Measurements from ENCODE around the gene DPP7.
"Not testable (repeated sequence)": the region's sequence is repeated elsewhere in the genome, so short reads cannot be mapped to it uniquely, and the experiment has no call there.

Gene DPP7

DNA sequence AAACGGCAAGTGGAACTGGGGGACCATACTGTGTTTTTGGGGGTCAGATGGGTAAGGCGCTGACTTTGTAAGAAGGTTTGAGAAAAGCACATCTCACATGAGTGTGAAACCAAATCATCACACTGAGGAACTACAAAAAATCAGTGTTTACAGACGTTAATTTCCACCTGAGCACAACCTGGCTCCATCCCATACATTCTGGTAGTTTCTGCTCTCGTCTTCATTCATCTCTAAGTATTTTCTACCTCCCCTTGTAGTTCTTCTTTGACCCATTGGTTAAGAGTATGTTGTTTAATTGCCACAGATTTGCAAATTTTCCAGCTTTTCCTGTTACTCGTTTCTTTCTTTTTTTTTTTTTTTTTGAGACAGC lies 8.9 kb upstream of the DPP7 start:
- TF ChIP-seq, protein P1, sequence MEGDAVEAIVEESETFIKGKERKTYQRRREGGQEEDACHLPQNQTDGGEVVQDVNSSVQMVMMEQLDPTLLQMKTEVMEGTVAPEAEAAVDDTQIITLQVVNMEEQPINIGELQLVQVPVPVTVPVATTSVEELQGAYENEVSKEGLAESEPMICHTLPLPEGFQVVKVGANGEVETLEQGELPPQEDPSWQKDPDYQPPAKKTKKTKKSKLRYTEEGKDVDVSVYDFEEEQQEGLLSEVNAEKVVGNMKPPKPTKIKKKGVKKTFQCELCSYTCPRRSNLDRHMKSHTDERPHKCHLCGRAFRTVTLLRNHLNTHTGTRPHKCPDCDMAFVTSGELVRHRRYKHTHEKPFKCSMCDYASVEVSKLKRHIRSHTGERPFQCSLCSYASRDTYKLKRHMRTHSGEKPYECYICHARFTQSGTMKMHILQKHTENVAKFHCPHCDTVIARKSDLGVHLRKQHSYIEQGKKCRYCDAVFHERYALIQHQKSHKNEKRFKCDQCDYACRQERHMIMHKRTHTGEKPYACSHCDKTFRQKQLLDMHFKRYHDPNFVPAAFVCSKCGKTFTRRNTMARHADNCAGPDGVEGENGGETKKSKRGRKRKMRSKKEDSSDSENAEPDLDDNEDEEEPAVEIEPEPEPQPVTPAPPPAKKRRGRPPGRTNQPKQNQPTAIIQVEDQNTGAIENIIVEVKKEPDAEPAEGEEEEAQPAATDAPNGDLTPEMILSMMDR (IDR thresholded peaks at IDR 0.05; ENCODE audit: control insufficient read depth, insufficient read depth, low read depth, low read length, missing control alignments): no peak
- no peak overlapping the region for H3K4me3 ChIP-seq (ENCODE audit: control insufficient read depth, low read depth, low read length)
- no peak for DNase-seq (ENCODE audit: low read depth)

DNA sequence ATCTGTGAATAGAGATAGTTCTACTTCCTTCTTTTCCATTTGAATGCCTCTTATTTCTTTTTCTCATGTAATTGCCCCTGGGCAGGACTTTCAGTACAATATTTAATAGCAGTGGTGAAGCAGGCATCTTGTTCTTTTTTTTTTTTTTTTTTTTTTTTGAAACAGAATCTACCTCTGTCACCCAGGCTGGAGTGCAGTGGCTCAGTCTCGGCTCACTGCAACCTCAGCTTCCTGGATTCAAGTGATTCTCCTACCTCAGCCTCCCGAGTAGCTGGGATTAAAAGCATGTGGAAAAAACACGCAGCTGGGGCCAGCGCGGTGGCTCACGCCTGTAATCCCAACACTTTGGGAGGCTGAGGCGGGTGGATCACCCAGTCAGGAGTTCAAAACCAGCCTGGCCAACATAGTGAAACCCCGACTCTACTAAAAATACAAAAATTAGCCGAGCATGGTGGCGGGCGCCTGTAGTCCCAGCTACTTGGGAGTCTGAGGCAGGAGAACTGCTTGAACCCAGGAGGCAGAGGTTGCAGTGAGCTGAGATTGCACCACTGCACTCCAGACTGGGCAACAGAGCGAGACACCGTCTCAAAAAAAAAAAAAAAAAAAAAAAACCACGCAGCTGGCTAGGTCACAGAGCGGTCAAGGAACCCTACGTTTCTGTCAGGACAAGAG lies 8.4 kb upstream of the DPP7 start:
- not testable (repeated sequence) for DNase-seq (ENCODE audit: low read depth); H3K4me3 ChIP-seq (ENCODE audit: control insufficient read depth, low read depth, low read length)

DNA sequence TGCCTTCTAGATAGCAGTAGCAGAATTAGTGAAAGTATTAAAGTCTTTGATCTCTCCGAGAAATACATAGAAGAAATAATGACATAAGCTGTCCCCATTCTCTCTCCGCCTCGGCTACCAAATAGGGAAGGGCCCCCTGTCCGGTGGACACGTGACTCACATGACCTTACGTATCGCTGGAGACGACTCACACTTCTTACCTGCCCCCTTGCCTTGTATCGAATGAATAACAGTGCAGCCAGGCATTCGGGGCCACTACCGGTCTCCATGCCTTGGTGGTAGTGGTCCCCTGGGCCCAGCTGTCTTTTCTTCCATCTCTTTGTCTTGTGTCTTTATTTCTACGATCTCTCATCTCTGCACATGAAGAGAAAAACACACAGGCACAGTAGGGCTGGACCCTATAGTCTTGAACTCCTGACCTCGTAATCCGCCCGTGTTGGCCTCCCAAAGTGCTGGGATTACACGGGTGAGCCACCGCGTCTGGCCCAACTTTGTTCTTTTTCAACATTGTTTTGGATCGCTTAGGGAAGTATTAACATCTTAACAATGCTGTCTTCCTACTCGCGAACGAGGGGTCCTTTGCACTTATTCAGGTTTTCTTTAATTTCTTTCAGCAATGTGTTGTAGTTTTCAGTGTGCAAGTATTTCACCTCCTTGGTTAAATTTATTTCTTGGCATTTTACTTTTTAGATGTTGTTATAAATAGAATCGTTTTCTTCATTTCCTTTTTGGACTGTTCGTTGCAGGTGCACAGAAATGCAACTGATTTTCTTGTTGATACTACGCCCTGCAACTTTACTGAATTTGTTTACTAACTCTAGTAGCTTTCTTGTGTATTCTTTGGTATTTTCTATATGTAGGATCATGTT lies 7.6 kb upstream of the DPP7 start:
- H3K4me3 ChIP-seq (ENCODE audit: control insufficient read depth, low read depth, low read length); DNase-seq (ENCODE audit: low read depth): not testable (repeated sequence)

DNA sequence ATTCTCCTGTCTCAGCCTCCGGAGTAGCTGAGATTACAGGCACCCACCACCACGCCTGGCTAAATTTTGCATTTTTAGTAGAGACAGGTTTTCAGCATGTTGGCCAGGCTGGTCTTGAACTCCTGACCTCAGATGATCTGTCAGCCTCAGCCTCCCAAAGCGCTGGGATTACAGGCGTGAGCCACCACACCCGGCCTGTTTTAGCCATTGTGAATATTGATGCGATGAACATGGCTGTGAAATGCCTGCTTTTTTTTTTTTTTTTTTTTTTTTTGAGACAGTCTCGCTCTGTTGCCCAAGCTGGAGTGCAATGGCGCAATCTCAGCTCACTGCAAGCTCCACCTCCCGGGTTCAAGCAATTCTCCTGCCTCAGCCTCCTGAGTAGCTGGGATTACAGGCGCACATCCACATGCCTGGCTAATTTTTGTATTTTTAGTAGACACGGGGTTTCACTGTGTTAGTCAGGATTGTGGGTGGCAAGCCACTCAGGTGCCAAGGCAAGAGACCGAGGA lies 3.6 kb upstream of the DPP7 start:
- H3K4me3 ChIP-seq (ENCODE audit: control insufficient read depth, low read depth, low read length); DNase-seq (ENCODE audit: low read depth): not testable (repeated sequence)

DNA sequence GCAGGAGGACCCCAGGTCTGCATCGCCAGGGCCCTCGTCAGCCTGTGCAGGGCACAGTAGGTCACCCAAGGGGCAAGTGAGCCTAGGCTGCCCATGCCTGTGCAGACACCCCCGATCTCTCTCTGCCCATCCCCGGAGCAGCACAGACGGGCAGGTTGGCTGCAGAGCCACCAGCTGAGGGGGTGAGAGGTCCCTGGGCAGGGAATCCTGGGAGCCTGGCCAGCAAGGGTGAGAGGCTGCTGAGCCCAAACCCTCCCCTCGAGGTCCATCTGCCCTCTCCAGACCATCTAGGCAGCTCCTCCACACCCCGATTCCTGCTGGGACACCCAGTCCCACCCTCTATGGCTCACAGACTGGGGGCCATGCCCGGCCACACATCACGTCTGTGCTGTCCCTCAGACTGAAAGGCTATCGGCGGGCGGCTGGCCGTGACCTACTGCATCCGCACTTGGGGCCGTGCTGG lies 2.8 kb upstream of the DPP7 start:
- DNase-seq (ENCODE audit: low read depth): no peak
- H3K4me3 ChIP-seq (ENCODE audit: control insufficient read depth, low read depth, low read length): no peak overlapping the region
- TF ChIP-seq, protein P1 (IDR thresholded peaks at IDR 0.05; ENCODE audit: control insufficient read depth, insufficient read depth, low read depth, low read length, missing control alignments): no peak

DNA sequence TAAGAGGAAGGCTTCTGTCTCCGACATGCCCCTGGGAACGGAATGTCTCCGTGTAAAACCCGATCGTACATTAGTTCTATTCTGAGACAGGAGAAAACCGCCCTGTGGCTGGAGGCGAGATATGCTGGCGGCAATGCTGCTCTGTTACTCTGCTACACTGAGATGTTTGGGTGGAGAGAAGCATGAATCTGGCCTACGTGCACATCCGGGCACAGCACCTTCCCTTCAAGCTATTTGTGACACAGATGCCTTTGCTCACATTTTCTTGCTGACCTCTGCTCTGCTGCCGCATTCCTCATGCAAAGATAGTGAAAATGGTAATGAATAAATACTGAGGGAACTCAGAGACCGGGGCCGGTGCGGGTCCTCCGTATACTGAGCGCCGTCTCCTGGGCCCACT lies 2.2 kb upstream of the DPP7 start:
- H3K4me3 ChIP-seq (ENCODE audit: control insufficient read depth, low read depth, low read length): no peak overlapping the region
- DNase-seq (ENCODE audit: low read depth): no peak
- TF ChIP-seq, protein P1 (IDR thresholded peaks at IDR 0.05; ENCODE audit: control insufficient read depth, insufficient read depth, low read depth, low read length, missing control alignments): no peak

DNA sequence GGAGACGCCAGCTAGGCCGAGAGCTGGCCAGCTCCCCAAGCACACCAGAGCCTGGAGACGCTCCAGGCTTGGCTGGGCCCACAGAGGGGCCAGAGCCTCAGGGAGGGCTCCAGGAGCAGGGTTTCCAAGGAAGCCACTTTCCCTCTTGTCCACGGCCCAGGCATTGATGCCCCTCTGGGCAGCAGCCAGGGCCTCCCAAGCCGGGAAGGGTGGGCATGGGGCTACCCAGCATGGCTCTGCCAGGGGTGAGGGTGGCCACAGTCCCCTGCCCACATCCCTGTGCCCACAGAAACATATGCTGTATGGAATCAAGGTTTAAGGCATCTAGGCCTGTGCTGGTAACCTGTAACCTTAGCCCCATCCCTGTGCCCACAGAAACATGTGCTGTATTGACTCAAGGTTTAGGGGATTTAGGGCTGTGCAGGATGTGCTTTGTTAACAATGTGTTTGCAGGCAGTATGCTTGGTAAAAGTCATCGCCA lies 1.5 kb upstream of the DPP7 start:
- DNase-seq (ENCODE audit: low read depth): no peak
- H3K4me3 ChIP-seq (ENCODE audit: control insufficient read depth, low read depth, low read length): no peak overlapping the region
- TF ChIP-seq, protein P1 (IDR thresholded peaks at IDR 0.05; ENCODE audit: control insufficient read depth, insufficient read depth, low read depth, low read length, missing control alignments): no peak

DNA sequence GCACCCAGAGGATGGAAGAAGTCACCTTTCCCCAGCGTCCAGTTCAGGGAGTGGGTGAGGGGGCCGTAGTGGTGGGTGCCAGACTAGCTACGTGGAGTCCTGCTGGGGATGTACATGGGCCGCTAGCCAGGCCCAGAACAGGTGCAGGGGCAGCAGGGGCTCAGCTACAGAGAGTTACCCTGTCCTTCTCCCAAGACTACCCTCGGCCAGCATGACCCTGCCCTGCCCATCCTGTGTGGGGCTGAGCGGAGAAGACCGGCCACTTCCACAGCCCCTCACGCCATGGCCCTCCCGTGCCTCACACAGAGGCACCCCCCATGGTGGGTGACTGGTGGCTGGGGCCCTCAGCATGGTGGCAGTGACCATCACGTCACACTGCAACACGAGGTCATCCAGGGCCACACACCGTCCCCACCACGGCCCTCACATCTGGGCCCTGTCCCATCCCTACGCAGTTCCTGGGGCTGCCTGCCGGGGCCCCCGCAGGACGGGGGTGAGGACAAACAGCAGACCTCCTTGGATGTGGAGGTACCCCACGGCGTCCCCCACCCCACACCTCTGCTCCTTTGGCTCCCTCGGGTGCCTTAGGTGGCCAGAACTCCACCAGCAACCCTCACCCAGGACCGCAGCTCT lies 977 bp upstream of the DPP7 start:
- no peak overlapping the region for H3K4me3 ChIP-seq (ENCODE audit: control insufficient read depth, low read depth, low read length)
- TF ChIP-seq, protein P1 (IDR thresholded peaks at IDR 0.05; ENCODE audit: control insufficient read depth, insufficient read depth, low read depth, low read length, missing control alignments): no peak
- no peak for DNase-seq (ENCODE audit: low read depth)

Data from AG09309 (cell line).